K562 (cell line): ENCODE results near the gene TP73. TPM values are rescaled to one million over a fixed set of nuclear protein-coding genes. Genes with fewer than 3 reads are reported as not detected.

ENCODE experiments used
- ATAC-seq: fragments of 200-7000 bp; cut with Tn5 transposase; 3 replicates; pipeline ENCODE4 v1.9.1; 2020; ENCODE audit warnings: moderate library complexity
- Bru-seq: library from RNA; stranded (reverse); fragments of 400-500 nt; gene quantifications from one replicate; lab custom pipeline; 2021; lab: Mats Ljungman, UMichigan
- BruChase-seq, 2 experiments: library from RNA; stranded (reverse); fragments of 400-500 nt; gene quantifications; one replicate each; lab custom pipeline; 2021; lab: Mats Ljungman, UMichigan
- BruUV-seq: library from RNA; stranded (reverse); fragments of 400-500 nt; replicated peaks from 2 replicates; lab custom pipeline; 2021; lab: Mats Ljungman, UMichigan
- CTCF ChIA-PET: fragments of 300-600 bp; formaldehyde crosslinking; extraction: SDS; loops from one replicate; lab custom pipeline; 2021; ENCODE audit warnings: low intra/inter-chr PET ratio; lab: Yijun Ruan, JAX
- POLR2A ChIA-PET: fragments of 300-600, 350-650 bp; sonication (Branson Sonifier 250); formaldehyde crosslinking; extraction: SDS; loops from one replicate; lab custom pipeline; 2021; ENCODE audit warnings: antibody characterized with exemption, inconsistent platforms; lab: Yijun Ruan, JAX
- DNase-seq, 4 experiments: peaks; one replicate each; pipeline versions ENCODE4 v3.0.0 to v3.0.0-alpha.2; 2011 to 2018; ENCODE audit warnings: low spot score in 3 of 4, mixed read lengths in 3 of 4; ENCODE audit errors: extremely low read depth in 1 of 4
- FAIRE-seq: peaks from 2 replicates; lab custom pipeline; 2011; peaks lifted over from hg19 to GRCh38; lab: Jason Lieb, UNC
- H2AFZ ChIP-seq: 2 replicates; pipeline ENCODE4 v1.6.0; 2011; ENCODE audit warnings: low read depth, low read length, control low read depth, inconsistent platforms
- H3K27ac ChIP-seq: fragments of 200-600 bp; 3 replicates; pipeline ENCODE4 v1.8.0; 2011; ENCODE audit warnings: low read depth, mild to moderate bottlenecking, control low read depth, inconsistent platforms, low read length, moderate library complexity, mixed read lengths; ENCODE audit errors: extremely low read depth
- H3K27me3 ChIP-seq, 2 experiments: fragments of 300-600 bp in 1 of 2; 2 replicates in 1 of 2; 3 replicates in 1 of 2; pipeline versions ENCODE4 v1.6.0 to v1.8.0; 2011; ENCODE audit warnings: inconsistent platforms in 2 of 2, low read length in 2 of 2, mild to moderate bottlenecking in 1 of 2, mixed read lengths in 1 of 2, moderate library complexity in 1 of 2; ENCODE audit not compliant: control insufficient read depth in 2 of 2, insufficient read depth in 2 of 2
- H3K36me3 ChIP-seq: fragments of 300-600 bp; 3 replicates; pipeline ENCODE4 v1.8.0; 2011; ENCODE audit warnings: mild to moderate bottlenecking, low read length, inconsistent platforms; ENCODE audit not compliant: control insufficient read depth, insufficient read depth
- H3K4me1 ChIP-seq, 2 experiments: fragments of 200-600 bp in 1 of 2; replicated peaks in 1 of 2; 2 replicates in 1 of 2; 3 replicates in 1 of 2; pipeline versions ENCODE4 v1.5.1 to v1.8.0; 2011; ENCODE audit warnings: inconsistent platforms in 2 of 2, low read length in 2 of 2, mild to moderate bottlenecking in 1 of 2, mixed read lengths in 1 of 2, moderate library complexity in 1 of 2; ENCODE audit not compliant: control insufficient read depth in 2 of 2, insufficient read depth in 2 of 2
- H3K4me2 ChIP-seq: 2 replicates; pipeline ENCODE4 v1.6.1; 2011; ENCODE audit warnings: low read length, control low read depth, inconsistent platforms, mixed read lengths; ENCODE audit not compliant: insufficient read depth
- H3K4me3 ChIP-seq: fragments of 200-600 bp; sonication (generic), shearing (Covaris generic); 2 replicates; pipeline ENCODE4 v1.5.1; 2016; ENCODE audit warnings: control low read depth, inconsistent platforms
- H3K79me2 ChIP-seq: fragments of 200-600 bp; 3 replicates; pipeline ENCODE4 v1.8.0; 2011; ENCODE audit warnings: low read length, inconsistent platforms; ENCODE audit not compliant: control insufficient read depth, insufficient read depth
- H3K9ac ChIP-seq, 2 experiments: 2 replicates each; pipeline versions ENCODE4 v1.6.0 to v1.6.1; 2011; ENCODE audit warnings: low read depth in 2 of 2, low read length in 2 of 2, control low read depth in 1 of 2, inconsistent platforms in 1 of 2, mild to moderate bottlenecking in 1 of 2, mixed read lengths in 1 of 2; ENCODE audit not compliant: insufficient read depth in 1 of 2
- H3K9me1 ChIP-seq: one replicate; pipeline ENCODE4 v1.6.0; 2011; ENCODE audit warnings: inconsistent platforms, mild to moderate bottlenecking, low read length, moderate library complexity; ENCODE audit not compliant: control insufficient read depth, insufficient read depth
- H3K9me3 ChIP-seq: replicated peaks from 2 replicates; pipeline ENCODE4 v1.5.1; 2011; ENCODE audit warnings: low read depth, low read length, inconsistent platforms; ENCODE audit not compliant: control insufficient read depth, insufficient read depth
- H4K20me1 ChIP-seq: replicated peaks from 2 replicates; pipeline ENCODE4 v1.6.1; 2011; ENCODE audit warnings: low read length, inconsistent platforms, mixed read lengths; ENCODE audit not compliant: control insufficient read depth, insufficient read depth
- BRCA1 ChIP-seq, 2 experiments: fragments of 450-650 bp in 1 of 2; sonication (generic) in 1 of 2; formaldehyde crosslinking in 1 of 2; IDR thresholded peaks; 2 replicates each; pipeline versions ENCODE4 v1.5.0 to v1.6.1; 2017 to 2020; ENCODE audit warnings: mild to moderate bottlenecking in 1 of 2, missing genetic modification reagents in 1 of 2
- MTA3 ChIP-seq: fragments of 450-650 bp; formaldehyde crosslinking; IDR thresholded peaks from 2 replicates; pipeline ENCODE4 v1.6.1; 2017; ENCODE audit warnings: mild to moderate bottlenecking, borderline replicate concordance
- POLR2G ChIP-seq: fragments of 200-400 bp; formaldehyde crosslinking; IDR thresholded peaks from 2 replicates; pipeline ENCODE4 v1.6.1; 2017; ENCODE audit warnings: low read depth, mild to moderate bottlenecking, antibody characterized with exemption, low read length, moderate library complexity
- RB1 ChIP-seq: fragments of 450-650 bp; IDR thresholded peaks from 2 replicates; pipeline ENCODE4 v1.6.1; 2017; ENCODE audit warnings: low read depth, mild to moderate bottlenecking
- SMAD2 ChIP-seq: fragments of 150-350 bp; IDR thresholded peaks from 2 replicates; pipeline ENCODE4 v1.6.1; 2014; ENCODE audit warnings: low read depth, mild to moderate bottlenecking, low read length
- STAT6 ChIP-seq: sonication (generic); formaldehyde crosslinking; IDR thresholded peaks from 2 replicates; pipeline ENCODE4 v1.8.1; 2023; ENCODE audit warnings: mild to moderate bottlenecking, missing genetic modification reagents
- TFAP4 ChIP-seq: sonication (generic); formaldehyde crosslinking; IDR thresholded peaks from 2 replicates; pipeline ENCODE4 v1.8.0; 2022; ENCODE audit warnings: missing genetic modification reagents, mild to moderate bottlenecking, moderate library complexity, borderline replicate concordance
- UBTF ChIP-seq, 2 experiments: IDR thresholded peaks; 2 replicates each; pipeline ENCODE4 v1.6.1; 2012; ENCODE audit warnings: improper control_type of control experiment in 2 of 2, low read depth in 2 of 2, low read length in 2 of 2, borderline replicate concordance in 1 of 2
- ZNF76 ChIP-seq: fragments of 250-450 bp; sonication (Bioruptor Pico); IDR thresholded peaks from 2 replicates; pipeline ENCODE4 v1.4.0; 2020; ENCODE audit warnings: mild to moderate bottlenecking, moderate library complexity, borderline replicate concordance
- WGBS: fragments of 100-300 bp; shearing (Covaris generic); methylation state at CpG from one replicate; pipeline ENCODE4 v1.1.6; 2016; ENCODE audit warnings: low coverage, mixed read lengths; ENCODE audit not compliant: insufficient coverage; ENCODE audit errors: missing lambda C conversion rate; 5-methylcytosine and 5-hydroxymethylcytosine counted together
- in situ Hi-C: fragments of 300-500 bp; cut with MboI; formaldehyde crosslinking; loops from 4 replicates; pipeline ENCODE4 v1.15.0; 2018; ENCODE audit warnings: inconsistent platforms, mixed read lengths
- intact Hi-C: fragments of 100-400 bp; cut with micrococcal nuclease; formaldehyde crosslinking; loops from 2 replicates; pipeline ENCODE4 v1.14.2; 2022
- long read RNA-seq, 3 experiments: library from polyadenylated mRNA in 2 of 3; library from RNA in 1 of 3; unstranded in 2 of 3; stranded (forward) in 1 of 3; transcript quantifications; one replicate each; pipeline ENCODE4 v2.0.0, GENCODE V29; 2019 to 2022
- polyA minus RNA-seq, 3 experiments: library from RNA; depleted of rRNA, polyadenylated mRNA; stranded (reverse); fragments of >200 nt; gene quantifications; 2 replicates each; pipeline ENCODE4 v1.2.3, GENCODE V29; 2011
- polyA plus RNA-seq, 8 experiments: library from polyadenylated mRNA; depleted of rRNA in 4 of 8; stranded (reverse) in 5 of 8; unstranded in 3 of 8; fragments of >200 nt; fragmentation: Nextera tagmentation in 2 of 8; fragmentation: Illumina TruSeq in 1 of 8; extraction: Ambion mirVana in 2 of 8; extraction: Trizol in 1 of 8; gene quantifications; 2 replicates each; pipeline versions ENCODE4 v1.2.1 to v1.2.3, GENCODE V29; 2011 to 2014; ENCODE audit warnings: inconsistent platforms in 1 of 8, missing spikeins in 1 of 8
- total RNA-seq, 7 experiments: library from RNA; depleted of rRNA in 6 of 7; stranded (reverse); fragments of >200 nt in 6 of 7; fragmentation: Illumina TruSeq in 2 of 7; extraction: Trizol in 2 of 7; gene quantifications; 2 replicates each; pipeline versions ENCODE4 v1.2.1 to v1.2.3, GENCODE V29; 2011 to 2021; ENCODE audit warnings: low replicate concordance in 1 of 7

TP73 gene
- total RNA-seq (2011; cell fraction: chromatin; rRNA removed; ENCODE audit: low replicate concordance) = 4.9 and 25.6 TPM in 2 replicates
- 10.5 and 13.5 TPM in 2 replicates for total RNA-seq (2011; cell fraction: nucleolus; rRNA removed)
- total RNA-seq (2011; cell fraction: nucleoplasm; rRNA removed) = 6.2 and 6.6 TPM in 2 replicates
- 0.49 and 0.50 TPM in 2 replicates for total RNA-seq (2014; rRNA removed)
- 0.07 and 0.10 TPM in 2 replicates for total RNA-seq (2014; rRNA removed; fragmentation: Illumina TruSeq; extraction: Trizol)
- 0.40 and 0.41 TPM in 2 replicates for total RNA-seq (2015; rRNA removed; fragmentation: Illumina TruSeq; extraction: Trizol)
- 1.3 and 1.6 TPM in 2 replicates for total RNA-seq (2021)
- polyA plus RNA-seq (2011; rRNA removed) = 0.72 and 1.1 TPM in 2 replicates
- polyA plus RNA-seq (2011; cell fraction: cytosol; rRNA removed) = 0.46 and 1.4 TPM in 2 replicates
- 5.8 and 13.3 TPM in 2 replicates for polyA plus RNA-seq (2011; cell fraction: nucleus; rRNA removed)
- polyA plus RNA-seq (2012) = 0.87 and 0.90 TPM in 2 replicates
- polyA plus RNA-seq (2014; fragmentation: Illumina TruSeq; extraction: Trizol) = 0.12 and 0.73 TPM in 2 replicates
- polyA plus RNA-seq (2014; fragmentation: Nextera tagmentation; extraction: Ambion mirVana) = not detected
- polyA plus RNA-seq (2014; rRNA removed) = 0.38 and 1.1 TPM in 2 replicates
- 0.78 and 2.1 TPM in 2 replicates for polyA minus RNA-seq (2011; rRNA and poly(A)+ RNA removed)
- polyA minus RNA-seq (2011; cell fraction: cytosol; rRNA and poly(A)+ RNA removed) = 1.8 and 2.2 TPM in 2 replicates
- 5.8 and 11.8 TPM in 2 replicates for polyA minus RNA-seq (2011; cell fraction: nucleus; rRNA and poly(A)+ RNA removed)
- percentile 38 among the genes with signal in this experiment for Bru-seq, nascent RNA
- BruChase-seq, experiment 1, labeled RNA remaining after a 2-hour chase = percentile 36 among the genes with signal in this experiment
- BruChase-seq, experiment 2, labeled RNA remaining after a 6-hour chase = percentile 34 among the genes with signal in this experiment
- long read RNA-seq, experiment 1, partial matches to known transcripts = 1 of 12 reads
- long read RNA-seq, experiment 1, other reads (novel, unspliced or antisense) = 11 of 12 reads
- long read RNA-seq, experiment 2, full-length matches to known transcripts = 2 of 3 reads
- long read RNA-seq, experiment 2, partial matches to known transcripts = 0 of 3 reads
- long read RNA-seq, experiment 2, other reads (novel, unspliced or antisense) = 1 of 3 reads
- long read RNA-seq, experiment 3 = 0 reads

GRCh38 chr1:3651930-3652547, at the start of gene TP73:
Gene TP73 (plus strand): TSS chr1:3652516. CDS start chr1:3682366, 29,850 bp downstream.
- in situ Hi-C loops = no loop called here
- intact Hi-C loops = no loop called here
- ChIA-PET CTCF (no interaction called here), POLR2A (interaction anchor here (0.7 to 1.1 kb wide), 2 partner anchors 18 to 39 kb away, joined by 4 to 7 read pairs; no protein-coding TSS in a partner anchor)
- Histone ChIP-seq H3K4me2 (peak within 1 kb of the TSS; percentile 71), H2AFZ (peak within 1 kb of the TSS; percentile 77), H3K9me3 (no peaks in the 10 kb centered on the region), H3K9me1 (no peaks in the 10 kb centered on the region), H3K36me3 (peaks cover 11% of the 10 kb centered on the region; the same call in 1 of the 3 replicates), H3K27ac (no peak within 1 kb of the TSS), H3K79me2 (peaks cover 11% of the 10 kb centered on the region), H3K4me3 (peak within 1 kb of the TSS; percentile 47), H3K9ac (peak within 1 kb of the TSS; percentile 15 to 85; a peak in 3 of 4 replicates), H3K4me1 (peaks cover 11 to 38% of the 10 kb centered on the region in 2 experiments), H3K27me3 (peaks cover 39 to 45% of the 10 kb centered on the region in 2 experiments), H4K20me1 (peaks cover 3% of the 10 kb centered on the region; the same call in 1 of the 2 replicates)
- ATAC-seq = peak; percentile 58
- no TSS peak for BruUV-seq
- no peak for FAIRE-seq
- WGBS = 3% methylated on average over 53 of the region's 80 CpGs
- peak; percentile 78 to 92 (median 88) for DNase-seq
- TF ChIP-seq UBTF (IDR thresholded peaks at IDR 0.05; ENCODE audit: borderline replicate concordance in 1 of 2, low read depth in 2 of 2, low read length in 2 of 2) = peak in 1 of 2 experiments; percentile 77; a peak in 2 of 4 replicates
- TF ChIP-seq STAT6 = no peak
- peak; percentile 26; the same call in 1 of the 2 replicates for TF ChIP-seq MTA3
- TF ChIP-seq TFAP4 (CRISPR knock-in tag) = peak; percentile 57; the same call in 1 of the 2 replicates
- TF ChIP-seq ZNF76 (CRISPR knock-in tag) = no peak
- TF ChIP-seq POLR2G = peak; percentile 66
- no peak for TF ChIP-seq SMAD2
- no peak for TF ChIP-seq BRCA1 (IDR thresholded peaks at IDR 0.05)
- TF ChIP-seq BRCA1 (CRISPR knock-in tag; IDR thresholded peaks at IDR 0.05) = no peak
- peak; percentile 60 for TF ChIP-seq RB1
